NOMO-1 (cell line): ENCODE data around the gene ZNF222.
A peak's percentile ranks its signal among the peaks of the same experiment; 100 is the strongest.

ENCODE experiments used
- DNase-seq, 2 experiments: peaks; one replicate each; lab custom pipeline; 2025; ENCODE audit not compliant: unreplicated experiment in 2 of 2; lab: John Stamatoyannopoulos, UW

Gene ZNF222

DNA sequence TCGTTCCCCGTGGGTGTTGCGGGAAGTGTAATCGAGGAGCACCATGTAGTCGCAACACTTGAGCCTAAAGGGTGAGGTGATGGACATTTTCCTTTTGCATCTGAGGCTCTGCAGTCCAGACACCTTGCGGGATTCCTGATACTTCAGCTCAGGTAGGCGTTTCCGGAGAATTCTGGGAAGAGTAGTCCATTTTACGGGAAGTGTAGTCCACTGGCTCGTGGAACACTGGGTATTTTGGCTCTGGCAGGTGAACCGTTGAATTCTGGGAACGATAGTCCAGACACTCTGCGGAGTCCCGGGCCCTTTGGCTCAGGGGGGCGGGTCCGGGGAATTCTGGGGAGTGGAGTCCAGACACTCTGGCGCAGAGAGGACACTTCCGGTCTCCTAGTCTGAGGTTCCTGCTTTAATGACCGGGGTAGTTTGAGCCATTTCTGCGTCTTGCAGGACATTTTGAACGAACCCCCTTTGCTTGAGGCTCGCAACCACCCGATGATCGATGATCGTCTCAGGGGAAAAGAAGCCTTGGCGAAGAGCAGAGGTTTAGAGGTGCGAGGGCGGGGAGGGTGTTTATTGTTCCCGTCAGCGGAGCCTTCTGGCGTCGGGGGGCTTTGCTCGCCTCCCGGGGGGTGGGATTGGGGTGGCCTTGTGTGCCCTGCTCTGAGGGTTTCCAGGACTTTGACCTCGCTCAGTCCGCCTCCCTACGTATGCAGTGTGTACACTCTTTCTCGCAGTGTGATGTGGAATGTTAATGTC is 26.6 kb downstream of the ZNF222 start, which contains the start of gene ZNF223:
Gene ZNF223, plus strand, starts transcription at position 387 of the 753 bp plus-strand sequence. CDS start 3,141 bp downstream, outside the sequence.
- peak; percentile 58 to 59 for DNase-seq

DNA sequence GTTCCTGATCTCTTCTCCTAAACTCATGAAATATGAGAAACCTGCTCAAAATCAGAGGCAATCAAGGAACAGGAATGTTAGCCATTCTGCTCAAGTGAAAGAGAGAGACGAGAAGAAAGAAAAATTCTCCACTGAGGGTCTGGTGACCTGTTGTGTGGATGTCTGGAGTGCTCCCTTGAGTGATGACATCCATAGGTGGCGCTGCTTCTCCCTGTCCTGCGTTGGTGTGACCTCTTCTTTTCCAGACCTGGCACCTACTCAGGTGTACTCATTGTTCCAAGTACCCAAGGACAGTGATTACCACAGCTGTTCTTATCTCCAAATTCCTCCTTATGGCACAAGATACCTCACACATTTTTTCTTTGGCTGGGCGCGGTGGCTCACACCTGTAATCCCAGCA is 30.7 kb downstream of the ZNF222 start:
- no peak for DNase-seq

DNA sequence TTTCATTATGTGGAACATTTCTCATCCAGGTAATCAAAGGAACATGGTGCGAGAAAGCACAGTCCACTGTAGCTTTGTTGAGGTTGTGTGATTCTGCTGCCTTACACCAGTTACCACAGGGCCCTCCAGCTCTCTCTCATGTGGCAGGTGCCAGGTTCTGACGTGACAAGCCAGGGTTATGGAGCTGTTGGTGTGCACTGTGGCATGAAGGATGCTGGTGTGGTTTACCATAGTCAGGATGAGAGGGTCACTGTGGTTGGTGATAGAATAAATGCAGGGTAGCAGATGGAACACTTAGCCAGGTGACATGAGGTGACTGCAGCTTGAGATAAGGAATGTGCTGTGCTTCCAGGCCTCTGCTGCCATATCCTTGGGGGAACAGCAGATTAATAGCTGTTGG is 34.0 kb downstream of the ZNF222 start:
- DNase-seq, result no peak

DNA sequence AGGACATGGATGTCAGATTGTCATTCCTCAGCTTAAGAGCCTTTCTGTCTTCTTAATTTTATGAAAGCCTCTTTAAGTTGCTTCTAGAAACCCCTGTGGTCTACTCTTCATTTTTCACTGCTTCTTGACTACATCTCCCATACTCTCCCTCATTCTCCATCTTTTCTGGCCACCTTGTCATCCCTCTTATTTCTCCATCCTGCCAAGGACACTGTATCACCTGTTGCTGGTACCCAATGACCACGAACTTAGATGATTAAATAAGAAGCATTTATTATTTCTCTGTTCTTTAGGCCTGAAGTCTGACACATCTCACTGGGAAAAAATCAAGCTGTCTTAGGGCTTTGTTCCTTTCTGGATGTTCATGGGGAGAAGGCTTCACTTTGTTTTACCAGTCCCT is 35.9 kb downstream of the ZNF222 start:
- no peak for DNase-seq

DNA sequence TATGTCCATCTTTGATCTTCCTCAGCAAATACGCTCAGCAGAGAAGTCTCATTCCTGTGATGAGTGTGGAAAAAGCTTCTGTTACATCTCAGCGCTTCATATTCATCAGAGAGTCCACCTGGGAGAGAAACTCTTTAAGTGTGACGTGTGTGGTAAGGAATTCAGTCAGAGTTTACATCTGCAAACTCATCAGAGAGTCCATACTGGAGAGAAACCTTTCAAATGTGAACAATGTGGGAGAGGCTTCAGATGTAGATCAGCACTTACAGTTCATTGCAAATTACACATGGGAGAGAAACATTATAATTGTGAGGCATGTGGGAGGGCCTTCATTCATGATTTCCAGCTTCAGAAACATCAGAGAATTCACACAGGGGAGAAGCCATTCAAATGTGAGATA is 41.1 kb downstream of the ZNF222 start:
- no peak for DNase-seq

DNA sequence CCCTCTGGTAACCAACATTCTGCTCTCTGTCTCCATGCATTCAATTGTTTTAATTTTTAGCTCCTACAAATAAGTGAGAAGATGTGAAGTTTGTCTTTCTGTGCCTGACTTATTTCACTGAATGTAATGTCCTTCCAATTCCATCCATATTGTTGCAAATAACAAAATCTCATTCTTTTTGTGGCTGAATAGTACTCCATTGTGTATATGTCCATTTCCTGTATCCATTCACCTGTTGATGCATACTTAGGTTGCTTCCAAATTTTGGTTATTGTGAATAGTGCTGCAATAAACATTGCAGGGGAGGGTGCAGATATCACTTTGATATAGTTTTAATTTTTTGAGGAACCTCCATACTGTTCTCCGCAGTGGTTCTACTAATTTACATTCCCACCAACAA is 44.2 kb downstream of the ZNF222 start:
- DNase-seq, result no peak

DNA sequence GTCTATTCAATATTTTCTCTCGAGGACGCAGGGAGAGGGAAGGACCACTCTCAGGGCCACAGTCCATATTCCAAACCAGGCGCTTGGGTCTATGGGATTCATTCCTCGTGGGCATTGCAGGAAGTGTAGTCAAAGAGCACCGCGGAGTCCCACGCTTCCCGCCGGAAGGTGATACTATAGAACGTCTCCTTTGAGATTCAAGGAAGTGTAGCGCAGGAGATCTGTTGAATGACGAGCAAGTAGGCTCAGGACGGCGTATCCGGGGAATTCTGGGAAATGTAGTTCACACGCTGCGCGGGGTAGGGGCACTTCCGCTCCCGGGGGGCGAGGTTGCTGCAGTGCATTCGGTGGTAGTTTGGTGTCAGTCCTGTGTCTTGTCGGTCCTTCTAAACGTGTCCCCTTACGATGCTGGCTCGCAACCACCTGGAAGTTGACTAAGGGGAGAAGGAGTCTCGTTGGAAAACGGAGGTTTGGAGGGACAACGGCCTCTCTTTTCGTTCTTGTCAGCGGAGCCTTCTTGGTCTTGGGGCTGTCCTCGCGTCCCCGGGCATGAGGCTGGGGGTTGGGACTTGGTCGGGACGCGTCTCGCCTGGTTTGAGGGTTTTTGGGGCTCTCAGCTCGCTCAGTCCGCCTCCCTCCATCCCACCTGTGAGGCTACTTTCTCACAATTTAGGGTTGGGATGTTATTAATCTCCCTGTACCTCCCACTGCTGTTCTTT is 46.8 kb downstream of the ZNF222 start, which contains the start of gene ZNF284:
Gene ZNF284, plus strand, starts transcription at position 336 of the 719 bp plus-strand sequence. CDS start 4,231 bp downstream, outside the sequence.
- DNase-seq, result peak; percentile 76 to 82

DNA sequence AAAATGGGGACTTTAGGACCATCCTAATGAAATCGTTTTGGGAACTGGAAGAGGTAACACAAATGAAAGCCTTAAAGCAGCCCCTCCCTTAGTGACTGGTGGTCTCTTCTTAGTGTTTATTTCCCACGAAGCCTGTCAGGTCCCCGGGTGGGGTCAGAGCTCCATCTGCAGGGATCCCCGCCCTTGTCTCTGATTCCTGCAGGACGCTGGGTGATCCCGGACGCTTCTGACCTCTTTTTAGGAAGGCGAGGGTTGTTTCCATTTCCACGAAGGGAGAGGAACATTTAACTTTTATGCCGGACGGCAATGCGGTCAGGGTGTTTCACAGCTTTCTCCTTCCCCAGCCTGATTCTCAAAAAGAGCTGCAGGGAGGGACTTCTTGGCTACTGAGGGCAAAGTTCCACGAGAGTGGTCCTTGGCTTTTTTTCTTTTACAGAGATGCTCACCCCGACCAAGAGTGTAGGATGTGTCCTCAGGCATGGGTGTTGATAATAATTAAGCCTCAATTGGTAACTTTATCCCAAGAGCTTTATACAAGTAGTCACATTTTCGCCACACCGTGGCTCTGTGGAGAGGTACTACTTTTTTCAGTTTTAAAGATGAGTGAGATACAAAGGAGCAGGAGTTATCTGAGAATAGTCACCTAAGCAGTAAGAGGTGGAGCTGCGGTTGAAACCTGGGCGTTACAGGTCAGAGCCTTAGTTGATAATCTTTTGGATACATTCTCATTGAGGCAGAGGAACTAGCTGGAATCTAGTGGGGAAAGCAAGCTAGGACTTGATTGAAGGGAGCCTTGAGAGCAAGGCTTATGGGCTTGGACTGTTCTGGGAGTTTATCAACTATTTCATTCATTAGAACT is 47.6 kb downstream of the ZNF222 start:
- DNase-seq, result no peak

DNA sequence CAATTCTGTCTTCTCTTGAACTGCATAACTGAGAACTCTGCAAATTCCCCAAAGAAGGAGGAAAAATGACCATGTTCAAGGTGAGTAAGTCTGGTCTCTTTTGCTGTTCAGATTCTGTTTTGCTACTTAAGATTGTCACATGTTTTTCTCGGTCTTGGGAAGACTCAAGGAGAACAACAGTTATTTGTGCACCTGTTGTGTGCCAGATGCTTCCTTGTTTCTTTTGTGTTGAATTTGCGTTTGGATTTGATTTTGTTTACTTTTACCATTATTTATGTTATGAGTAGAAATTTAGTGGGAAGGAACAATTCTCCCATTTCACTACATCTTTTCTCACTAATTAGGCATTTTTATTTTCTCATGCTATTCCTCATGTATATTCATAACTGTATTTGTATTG is 51.1 kb downstream of the ZNF222 start:
- DNase-seq, result no peak
